Measurements from ENCODE around the gene MARCHF2. TPM values are rescaled to one million over a fixed set of nuclear protein-coding genes. Genes with fewer than 3 reads are reported as not detected.

The MARCHF2 gene
- polyA plus RNA-seq, 1 donor from 2014 or later, result 67.9 TPM

DNA sequence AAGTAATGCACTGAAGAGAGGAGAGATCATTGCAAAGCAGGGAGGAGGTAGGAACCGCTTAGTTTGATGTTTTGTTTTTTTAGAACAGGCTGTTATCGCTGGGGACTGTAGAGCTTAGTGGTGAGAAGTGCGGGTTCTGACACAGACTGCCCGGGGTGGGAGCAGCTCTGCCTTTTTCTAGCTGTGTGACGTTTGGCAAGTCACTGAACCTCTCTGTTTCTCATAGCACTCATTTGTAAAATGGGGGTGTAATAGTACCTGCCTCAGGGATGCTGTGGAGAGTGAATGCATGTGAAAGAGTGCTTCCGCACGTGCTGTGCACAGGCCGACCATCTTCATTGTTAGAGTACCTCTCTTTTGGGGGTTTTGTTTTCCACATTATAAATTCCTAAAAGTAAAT, 70.1 kb downstream of the MARCHF2 start:
- peaks cover 20% of the 10 kb centered on the region for H4K20me1 ChIP-seq (ENCODE audit: insufficient read depth)
- no peak overlapping the region for H3K27ac ChIP-seq (ENCODE audit: low read length)
- peaks cover 9% of the 10 kb centered on the region for H3K36me3 ChIP-seq (ENCODE audit: insufficient read depth, low read length)
- no peak overlapping the region for H2AFZ ChIP-seq (ENCODE audit: low read depth, low read length)
- no peaks in the 10 kb centered on the region for H3K9me3 ChIP-seq (ENCODE audit: low read length)
- TF ChIP-seq MXI1 (conservative IDR thresholded peaks at IDR 0.05; ENCODE audit: poor library complexity, severe bottlenecking) (no peak), TAF1 (IDR thresholded peaks at IDR 0.05; ENCODE audit: low read depth) (no peak)
- H3K27me3 ChIP-seq (ENCODE audit: insufficient read depth, low read depth, low read length), result no peaks in the 10 kb centered on the region
- H3K79me2 ChIP-seq (replicated peaks; ENCODE audit: insufficient read depth, low read length), result peaks cover 32% of the 10 kb centered on the region
- no peak overlapping the region for H3K4me2 ChIP-seq (ENCODE audit: low read length)
- H3K9me2 ChIP-seq (ENCODE audit: insufficient read depth, low read length), result no peaks in the 10 kb centered on the region
- H3K9ac ChIP-seq (ENCODE audit: low read length), result no peak overlapping the region
- no peaks in the 10 kb centered on the region for H3F3A ChIP-seq (ENCODE audit: insufficient read depth, low read length, poor library complexity, severe bottlenecking)
- no peak overlapping the region for H3K4me3 ChIP-seq (ENCODE audit: low read length)

DNA sequence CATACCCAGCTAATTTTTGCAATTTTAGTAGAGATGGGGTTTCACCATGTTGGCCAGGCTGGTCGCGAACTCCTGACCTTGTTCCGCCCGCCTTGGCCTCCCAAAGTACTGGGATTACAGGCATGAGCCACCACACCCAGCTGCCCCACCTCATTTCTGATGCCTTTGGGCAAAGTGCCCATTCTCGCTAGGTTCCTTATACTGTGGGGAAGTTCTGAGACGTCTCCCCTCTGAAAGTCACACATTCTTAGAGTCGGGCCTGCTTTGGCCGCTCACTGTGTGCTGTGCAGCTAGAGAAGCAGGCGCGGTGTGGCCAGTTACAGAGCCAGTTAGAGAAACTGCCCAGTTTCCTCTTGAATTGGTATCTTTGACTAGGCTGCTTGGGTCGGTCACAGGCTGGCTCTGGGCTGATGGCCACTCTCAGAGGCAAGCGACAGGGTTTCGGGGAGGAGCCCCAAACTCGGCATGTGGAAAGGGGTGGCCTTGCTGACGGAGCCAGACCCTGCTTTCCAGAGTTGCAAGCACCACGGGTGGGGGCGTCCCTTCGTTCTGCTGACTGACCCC, 71.3 kb downstream of the MARCHF2 start:
- Histone ChIP-seq H3K79me2 (replicated peaks; ENCODE audit: insufficient read depth, low read length) (peaks cover 20% of the 10 kb centered on the region), H3K27me3 (ENCODE audit: insufficient read depth, low read depth, low read length) (no peaks in the 10 kb centered on the region), H3K36me3 (ENCODE audit: insufficient read depth, low read length) (peaks cover 12% of the 10 kb centered on the region), H3K9me3 (ENCODE audit: low read length) (no peaks in the 10 kb centered on the region), H2AFZ (ENCODE audit: low read depth, low read length) (no peak overlapping the region), H3F3A (ENCODE audit: insufficient read depth, low read length, poor library complexity, severe bottlenecking) (no peaks in the 10 kb centered on the region), H3K4me3 (ENCODE audit: low read length) (no peak overlapping the region), H3K27ac (ENCODE audit: low read length) (no peak overlapping the region), H3K4me2 (ENCODE audit: low read length) (no peak overlapping the region), H3K9ac (ENCODE audit: low read length) (no peak overlapping the region), H4K20me1 (ENCODE audit: insufficient read depth) (peaks cover 13% of the 10 kb centered on the region), H3K9me2 (ENCODE audit: insufficient read depth, low read length) (no peaks in the 10 kb centered on the region)
- TF ChIP-seq SMC3 (conservative IDR thresholded peaks at IDR 0.05; ENCODE audit: poor library complexity), result no peak
- TF ChIP-seq, protein P1, sequence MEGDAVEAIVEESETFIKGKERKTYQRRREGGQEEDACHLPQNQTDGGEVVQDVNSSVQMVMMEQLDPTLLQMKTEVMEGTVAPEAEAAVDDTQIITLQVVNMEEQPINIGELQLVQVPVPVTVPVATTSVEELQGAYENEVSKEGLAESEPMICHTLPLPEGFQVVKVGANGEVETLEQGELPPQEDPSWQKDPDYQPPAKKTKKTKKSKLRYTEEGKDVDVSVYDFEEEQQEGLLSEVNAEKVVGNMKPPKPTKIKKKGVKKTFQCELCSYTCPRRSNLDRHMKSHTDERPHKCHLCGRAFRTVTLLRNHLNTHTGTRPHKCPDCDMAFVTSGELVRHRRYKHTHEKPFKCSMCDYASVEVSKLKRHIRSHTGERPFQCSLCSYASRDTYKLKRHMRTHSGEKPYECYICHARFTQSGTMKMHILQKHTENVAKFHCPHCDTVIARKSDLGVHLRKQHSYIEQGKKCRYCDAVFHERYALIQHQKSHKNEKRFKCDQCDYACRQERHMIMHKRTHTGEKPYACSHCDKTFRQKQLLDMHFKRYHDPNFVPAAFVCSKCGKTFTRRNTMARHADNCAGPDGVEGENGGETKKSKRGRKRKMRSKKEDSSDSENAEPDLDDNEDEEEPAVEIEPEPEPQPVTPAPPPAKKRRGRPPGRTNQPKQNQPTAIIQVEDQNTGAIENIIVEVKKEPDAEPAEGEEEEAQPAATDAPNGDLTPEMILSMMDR (IDR thresholded peaks at IDR 0.05; ENCODE audit: poor library complexity, severe bottlenecking), result no peak
- TF ChIP-seq RAD21 (conservative IDR thresholded peaks at IDR 0.05), result no peak
- TF ChIP-seq EZH2 (IDR thresholded peaks at IDR 0.05; ENCODE audit: borderline replicate concordance, insufficient read depth, low read length, poor library complexity, severe bottlenecking), result no peak

DNA sequence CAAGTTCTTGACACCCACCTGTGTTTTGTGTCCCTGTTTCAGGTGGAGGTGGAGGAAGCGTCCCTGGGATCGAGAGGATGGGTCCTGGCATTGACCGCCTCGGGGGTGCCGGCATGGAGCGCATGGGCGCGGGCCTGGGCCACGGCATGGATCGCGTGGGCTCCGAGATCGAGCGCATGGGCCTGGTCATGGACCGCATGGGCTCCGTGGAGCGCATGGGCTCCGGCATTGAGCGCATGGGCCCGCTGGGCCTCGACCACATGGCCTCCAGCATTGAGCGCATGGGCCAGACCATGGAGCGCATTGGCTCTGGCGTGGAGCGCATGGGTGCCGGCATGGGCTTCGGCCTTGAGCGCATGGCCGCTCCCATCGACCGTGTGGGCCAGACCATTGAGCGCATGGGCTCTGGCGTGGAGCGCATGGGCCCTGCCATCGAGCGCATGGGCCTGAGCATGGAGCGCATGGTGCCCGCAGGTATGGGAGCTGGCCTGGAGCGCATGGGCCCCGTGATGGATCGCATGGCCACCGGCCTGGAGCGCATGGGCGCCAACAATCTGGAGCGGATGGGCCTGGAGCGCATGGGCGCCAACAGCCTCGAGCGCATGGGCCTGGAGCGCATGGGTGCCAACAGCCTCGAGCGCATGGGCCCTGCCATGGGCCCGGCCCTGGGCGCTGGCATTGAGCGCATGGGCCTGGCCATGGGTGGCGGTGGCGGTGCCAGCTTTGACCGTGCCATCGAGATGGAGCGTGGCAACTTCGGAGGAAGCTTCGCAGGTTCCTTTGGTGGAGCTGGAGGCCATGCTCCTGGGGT, 72.7 kb downstream of the MARCHF2 start:
- H3K79me2 ChIP-seq (replicated peaks; ENCODE audit: insufficient read depth, low read length), result peaks cover 8% of the 10 kb centered on the region
- no peak overlapping the region for H3K27ac ChIP-seq (ENCODE audit: low read length)
- no peaks in the 10 kb centered on the region for H3K9me3 ChIP-seq (ENCODE audit: low read length)
- no peaks in the 10 kb centered on the region for H3F3A ChIP-seq (ENCODE audit: insufficient read depth, low read length, poor library complexity, severe bottlenecking)
- TF ChIP-seq EZH2 (IDR thresholded peaks at IDR 0.05; ENCODE audit: borderline replicate concordance, insufficient read depth, low read length, poor library complexity, severe bottlenecking), result no peak
- no peak for TF ChIP-seq POLR2AphosphoS5 (IDR thresholded peaks at IDR 0.05)
- no peak for TF ChIP-seq EP300 (conservative IDR thresholded peaks at IDR 0.05; ENCODE audit: poor library complexity, severe bottlenecking)
- TF ChIP-seq TAF1 (IDR thresholded peaks at IDR 0.05; ENCODE audit: low read depth), result no peak
- TF ChIP-seq RAD21 (conservative IDR thresholded peaks at IDR 0.05), result no peak
- no peak for TF ChIP-seq SMC3 (conservative IDR thresholded peaks at IDR 0.05; ENCODE audit: poor library complexity)
- TF ChIP-seq, protein P1 (IDR thresholded peaks at IDR 0.05; ENCODE audit: poor library complexity, severe bottlenecking), result no peak
- TF ChIP-seq, protein P2, sequence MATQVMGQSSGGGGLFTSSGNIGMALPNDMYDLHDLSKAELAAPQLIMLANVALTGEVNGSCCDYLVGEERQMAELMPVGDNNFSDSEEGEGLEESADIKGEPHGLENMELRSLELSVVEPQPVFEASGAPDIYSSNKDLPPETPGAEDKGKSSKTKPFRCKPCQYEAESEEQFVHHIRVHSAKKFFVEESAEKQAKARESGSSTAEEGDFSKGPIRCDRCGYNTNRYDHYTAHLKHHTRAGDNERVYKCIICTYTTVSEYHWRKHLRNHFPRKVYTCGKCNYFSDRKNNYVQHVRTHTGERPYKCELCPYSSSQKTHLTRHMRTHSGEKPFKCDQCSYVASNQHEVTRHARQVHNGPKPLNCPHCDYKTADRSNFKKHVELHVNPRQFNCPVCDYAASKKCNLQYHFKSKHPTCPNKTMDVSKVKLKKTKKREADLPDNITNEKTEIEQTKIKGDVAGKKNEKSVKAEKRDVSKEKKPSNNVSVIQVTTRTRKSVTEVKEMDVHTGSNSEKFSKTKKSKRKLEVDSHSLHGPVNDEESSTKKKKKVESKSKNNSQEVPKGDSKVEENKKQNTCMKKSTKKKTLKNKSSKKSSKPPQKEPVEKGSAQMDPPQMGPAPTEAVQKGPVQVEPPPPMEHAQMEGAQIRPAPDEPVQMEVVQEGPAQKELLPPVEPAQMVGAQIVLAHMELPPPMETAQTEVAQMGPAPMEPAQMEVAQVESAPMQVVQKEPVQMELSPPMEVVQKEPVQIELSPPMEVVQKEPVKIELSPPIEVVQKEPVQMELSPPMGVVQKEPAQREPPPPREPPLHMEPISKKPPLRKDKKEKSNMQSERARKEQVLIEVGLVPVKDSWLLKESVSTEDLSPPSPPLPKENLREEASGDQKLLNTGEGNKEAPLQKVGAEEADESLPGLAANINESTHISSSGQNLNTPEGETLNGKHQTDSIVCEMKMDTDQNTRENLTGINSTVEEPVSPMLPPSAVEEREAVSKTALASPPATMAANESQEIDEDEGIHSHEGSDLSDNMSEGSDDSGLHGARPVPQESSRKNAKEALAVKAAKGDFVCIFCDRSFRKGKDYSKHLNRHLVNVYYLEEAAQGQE (IDR thresholded peaks at IDR 0.05; ENCODE audit: borderline replicate concordance), result no peak
- TF ChIP-seq MXI1 (conservative IDR thresholded peaks at IDR 0.05; ENCODE audit: poor library complexity, severe bottlenecking), result no peak
- H3K9ac ChIP-seq (ENCODE audit: low read length), result no peak overlapping the region
- peaks cover 12% of the 10 kb centered on the region for H3K36me3 ChIP-seq (ENCODE audit: insufficient read depth, low read length)
- H2AFZ ChIP-seq (ENCODE audit: low read depth, low read length), result no peak overlapping the region
- no peak overlapping the region for H3K4me2 ChIP-seq (ENCODE audit: low read length)
- H3K4me3 ChIP-seq (ENCODE audit: low read length), result no peak overlapping the region
- no peaks in the 10 kb centered on the region for H3K9me2 ChIP-seq (ENCODE audit: insufficient read depth, low read length)
- H3K27me3 ChIP-seq (ENCODE audit: insufficient read depth, low read depth, low read length), result no peaks in the 10 kb centered on the region
- H4K20me1 ChIP-seq (ENCODE audit: insufficient read depth), result peaks cover 12% of the 10 kb centered on the region

Data from neural cell (in vitro differentiated cells).